Right hindlimb (tissue), 1 donor: ENCODE results near the gene AGXT2.
"Not testable (repeated sequence)": the region's sequence is repeated elsewhere in the genome, so short reads cannot be mapped to it uniquely, and the experiment has no call there.

Experiments used
- DNase-seq: peaks from one replicate; pipeline ENCODE4 v3.0.0-alpha.2; 2018

Gene AGXT2

DNA sequence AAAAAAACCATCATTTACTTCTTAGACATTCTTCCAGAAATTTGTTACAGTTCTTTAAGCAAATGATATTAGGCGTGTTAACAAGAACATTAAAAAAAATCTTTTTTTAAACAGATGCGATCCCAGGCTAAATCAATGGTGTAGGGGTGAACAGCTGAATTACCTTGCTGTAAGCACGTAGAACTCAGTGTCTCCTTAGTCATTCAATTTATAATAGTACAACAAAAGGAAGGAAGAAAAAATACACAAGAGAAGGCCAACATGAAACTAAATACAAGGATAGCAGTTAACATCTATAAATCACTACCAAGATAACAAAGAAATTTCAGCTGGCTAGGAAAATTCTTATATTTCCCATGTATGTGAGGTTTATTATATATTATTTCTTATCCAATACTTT, 35.4 kb downstream of the AGXT2 start:
- DNase-seq: no peak

DNA sequence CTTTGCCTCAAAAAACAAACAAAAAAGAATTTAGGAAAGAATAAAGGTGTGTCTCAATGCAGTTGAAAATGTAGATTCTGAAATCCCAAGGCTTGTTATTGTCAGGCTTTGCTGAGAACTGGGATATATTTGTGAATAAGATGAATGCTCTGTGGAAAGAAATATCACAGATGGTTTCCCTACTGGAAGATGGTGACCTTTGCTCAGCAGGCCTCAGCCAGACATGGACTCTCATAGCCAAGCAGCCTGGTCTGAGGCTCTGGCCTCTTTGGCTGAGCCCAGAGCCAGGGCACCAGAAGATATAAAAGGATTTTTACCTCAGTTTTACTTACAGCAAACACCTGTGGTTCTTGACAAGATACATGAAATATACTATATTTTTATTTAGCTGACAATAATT, 37.1 kb downstream of the AGXT2 start:
- no peak for DNase-seq

DNA sequence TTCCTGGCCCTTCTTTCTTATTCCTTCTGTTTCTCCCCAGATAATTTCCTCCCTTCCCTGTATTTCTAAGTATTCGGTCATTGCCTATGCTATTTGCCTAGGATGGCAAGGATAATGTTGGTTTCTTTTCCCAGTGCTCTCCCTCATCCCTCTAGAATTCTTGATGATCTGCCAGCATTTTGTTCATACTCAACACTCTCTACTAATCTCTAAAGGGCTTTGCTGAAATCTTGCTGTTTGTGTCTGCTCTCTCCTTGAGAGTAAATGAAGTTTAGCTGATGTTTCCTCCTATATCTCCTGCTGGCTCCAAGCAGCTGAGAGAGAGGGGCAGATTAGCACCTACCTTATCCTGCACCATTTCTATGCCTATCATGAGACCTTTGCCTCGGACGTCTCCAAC, 38.1 kb downstream of the AGXT2 start:
- no peak for DNase-seq

- DNase-seq: no peak
Observed at GRCh38 chr5:35009019-35009418, 38.7 kb downstream of the AGXT2 start.

DNA sequence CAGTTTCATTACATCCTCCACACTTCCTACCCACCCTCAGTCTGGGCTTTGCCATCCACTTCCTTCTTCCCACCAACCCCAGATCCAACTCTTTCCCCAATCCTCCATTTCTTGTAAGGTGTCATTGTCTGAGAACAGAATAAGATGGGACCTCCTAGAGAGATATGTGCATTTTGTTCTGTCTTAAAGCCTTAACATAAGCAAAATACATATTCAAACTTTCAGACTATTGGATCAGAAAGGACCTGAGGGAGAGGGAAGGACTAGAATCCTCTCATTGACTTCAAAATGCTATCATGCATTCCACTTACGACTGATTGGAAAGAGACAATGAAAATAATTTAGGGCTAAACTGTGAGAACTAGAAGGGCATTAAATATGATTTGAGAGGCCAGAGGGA, 43.0 kb downstream of the AGXT2 start:
- DNase-seq: no peak

DNA sequence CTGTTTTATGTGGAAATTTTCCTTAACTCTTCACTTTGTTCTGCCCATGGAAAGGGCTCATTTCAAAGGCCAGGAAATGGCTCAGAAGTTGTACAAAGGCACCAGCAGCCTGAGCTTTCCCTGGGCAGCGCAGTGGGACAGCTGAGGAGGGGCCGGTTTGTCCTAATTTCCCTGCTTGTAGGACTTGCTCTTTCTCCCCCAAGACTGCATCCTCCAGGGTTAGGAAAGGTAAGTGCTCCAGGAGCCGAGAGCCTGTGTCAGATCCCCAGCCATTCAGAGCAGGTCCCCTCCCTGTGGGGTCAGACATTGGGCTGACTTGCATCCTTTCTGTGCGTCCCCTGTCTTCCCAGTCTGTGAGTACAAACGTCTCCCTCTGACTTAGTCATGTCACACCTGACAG, 43.5 kb downstream of the AGXT2 start:
- no peak for DNase-seq

GRCh38 chr5:35003018-35003957, 44.5 kb downstream of the AGXT2 start:
- DNase-seq: peak; percentile 54

DNA sequence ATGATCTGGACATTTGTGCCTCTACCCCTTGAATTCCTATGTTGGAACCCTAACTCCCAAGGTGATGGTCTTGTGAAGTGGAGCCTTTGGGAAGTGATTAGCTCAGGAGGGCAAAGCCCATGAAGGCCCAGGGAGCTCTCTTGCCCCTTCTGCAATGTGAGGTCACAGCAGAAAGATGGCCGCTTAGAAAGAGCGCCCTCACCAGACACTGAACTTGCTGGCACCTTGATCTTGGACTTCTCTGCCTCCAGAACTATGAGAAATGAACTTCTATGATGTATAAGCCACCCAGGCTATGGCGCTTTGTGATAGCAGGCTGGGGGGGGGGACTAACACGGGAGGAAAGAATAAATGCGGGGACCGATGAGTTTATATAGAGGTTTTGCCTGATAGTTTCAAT, 45.3 kb downstream of the AGXT2 start:
- DNase-seq: no peak

- no peak for DNase-seq
Observed at GRCh38 chr5:35001842-35002241, 45.9 kb downstream of the AGXT2 start.

GRCh38 chr5:34998058-34998789, 49.5 kb downstream of the AGXT2 start:
- DNase-seq: peak; percentile 28

GRCh38 chr5:34996261-34996660, 51.5 kb downstream of the AGXT2 start:
- no peak for DNase-seq

DNA sequence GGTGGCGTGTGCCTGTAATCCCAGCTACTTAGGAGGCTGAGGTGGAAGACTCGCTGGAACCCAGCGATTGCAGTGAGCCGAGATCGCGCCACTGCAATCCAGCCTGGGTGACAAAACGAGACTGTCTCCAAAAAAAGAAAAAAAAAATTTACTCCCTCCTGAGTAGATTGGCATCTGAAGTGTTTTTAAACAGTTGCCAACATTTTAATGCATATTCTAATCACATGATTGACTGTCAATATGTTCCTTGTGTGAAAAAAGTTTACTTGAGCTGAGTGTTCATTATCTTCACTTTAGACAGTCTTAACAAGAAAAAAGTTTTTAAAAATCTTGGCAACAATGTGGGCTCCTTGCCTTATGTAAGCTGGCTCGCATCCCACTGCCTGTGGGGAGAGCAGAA, 53.8 kb downstream of the AGXT2 start:
- DNase-seq: no peak

- DNase-seq: no peak
Observed at GRCh38 chr5:34991486-34992238, 56.1 kb downstream of the AGXT2 start.

DNA sequence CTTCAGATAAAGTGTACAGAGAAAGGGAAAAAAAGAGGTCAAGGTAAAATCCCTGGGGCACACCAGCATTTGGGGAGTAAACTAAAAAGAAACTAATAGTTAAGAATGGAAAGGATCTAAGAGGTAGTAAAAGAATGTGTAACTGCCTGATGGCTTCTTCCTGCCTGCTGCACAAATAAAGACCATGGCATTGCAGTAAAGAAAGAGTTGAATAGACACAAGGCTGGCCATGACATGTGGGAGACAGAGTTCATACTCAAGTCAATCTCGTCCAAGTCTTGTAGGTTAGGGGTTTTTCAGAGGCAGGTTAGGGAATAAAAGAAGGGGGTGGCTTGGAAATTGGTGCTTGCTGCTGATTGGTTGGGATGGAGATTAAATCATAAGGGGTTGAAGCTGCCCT, 60.8 kb downstream of the AGXT2 start:
- DNase-seq: no peak

DNA sequence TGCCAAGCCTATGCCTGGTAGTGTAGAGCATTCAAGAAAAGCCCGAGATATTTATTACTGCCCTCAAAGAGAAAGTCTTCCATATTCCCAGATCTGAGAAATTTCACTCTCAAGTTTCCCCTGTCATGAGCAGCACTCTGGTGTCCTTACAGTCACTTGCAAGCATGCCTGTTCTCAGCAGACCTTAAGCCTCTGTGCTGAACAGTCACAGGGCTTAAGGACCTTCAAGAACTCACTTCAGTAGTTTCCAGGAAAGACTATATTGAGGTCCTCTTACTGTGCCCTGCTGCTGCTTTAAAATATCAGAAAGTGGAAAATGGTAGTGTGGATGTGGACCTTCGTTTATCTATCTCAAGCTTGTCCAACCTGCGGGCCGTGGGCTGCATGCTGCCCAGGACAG, 64.9 kb downstream of the AGXT2 start:
- DNase-seq: no peak

DNA sequence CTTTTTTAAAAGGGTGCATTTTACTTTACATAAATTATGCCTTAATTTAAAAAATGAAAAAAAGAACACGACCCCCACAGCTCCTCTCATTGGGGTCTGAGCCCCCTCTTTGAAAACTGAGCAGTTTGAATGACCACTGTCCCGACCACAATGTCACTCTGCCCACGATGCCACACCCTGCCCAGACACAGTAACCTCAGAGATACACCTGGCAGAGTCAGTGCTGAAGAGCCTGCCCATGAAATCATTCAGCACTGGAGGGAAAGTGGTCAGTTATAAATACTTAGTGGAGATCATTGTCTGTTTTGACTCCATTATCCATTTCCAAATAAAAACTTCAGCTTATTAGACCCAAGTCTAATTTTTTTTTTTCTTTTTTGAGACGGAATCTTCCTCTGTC, 69.1 kb downstream of the AGXT2 start:
- DNase-seq: no peak

- no peak for DNase-seq
Observed at GRCh38 chr5:34977934-34978613, 69.7 kb downstream of the AGXT2 start.

DNA sequence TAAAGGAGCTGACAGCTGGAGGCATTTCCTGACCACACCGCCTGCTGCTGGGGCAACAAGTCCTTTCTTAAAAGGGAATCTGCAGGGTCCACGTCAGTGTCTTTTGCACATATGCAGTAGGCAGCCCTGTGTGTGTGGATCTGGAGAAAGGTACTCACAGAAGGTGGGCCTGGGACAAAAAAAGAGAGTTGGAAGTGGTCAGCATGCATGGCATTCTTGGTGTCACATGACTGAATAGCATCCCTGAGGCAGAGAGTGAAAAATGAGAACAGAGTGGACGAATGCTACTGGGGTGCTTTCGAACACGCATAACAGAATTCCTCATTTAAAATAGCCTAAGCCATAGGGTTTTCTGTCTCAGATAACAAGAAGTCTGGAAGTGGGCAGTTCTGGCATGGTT, 71.4 kb downstream of the AGXT2 start:
- DNase-seq: no peak

DNA sequence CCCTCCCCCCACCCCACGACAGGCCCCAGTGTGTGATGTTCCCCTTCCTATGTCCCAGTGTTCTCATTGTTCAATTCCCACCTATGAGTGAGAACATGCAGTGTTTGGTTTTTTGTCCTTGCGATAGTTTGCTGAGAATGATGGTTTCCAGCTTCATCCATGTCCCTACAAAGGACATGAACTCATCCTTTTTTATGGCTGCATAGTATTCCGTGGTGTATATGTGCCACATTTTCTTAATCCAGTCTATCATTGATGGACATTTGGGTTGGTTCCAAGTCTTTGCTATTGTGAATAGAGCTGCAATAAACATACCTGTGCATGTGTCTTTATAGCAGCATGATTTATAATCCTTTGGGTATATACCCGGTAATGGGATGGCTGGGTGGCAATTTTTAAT, 76.1 kb downstream of the AGXT2 start:
- not testable (repeated sequence) for DNase-seq

GRCh38 chr5:34970552-34970951, 77.2 kb downstream of the AGXT2 start:
- no peak for DNase-seq

DNA sequence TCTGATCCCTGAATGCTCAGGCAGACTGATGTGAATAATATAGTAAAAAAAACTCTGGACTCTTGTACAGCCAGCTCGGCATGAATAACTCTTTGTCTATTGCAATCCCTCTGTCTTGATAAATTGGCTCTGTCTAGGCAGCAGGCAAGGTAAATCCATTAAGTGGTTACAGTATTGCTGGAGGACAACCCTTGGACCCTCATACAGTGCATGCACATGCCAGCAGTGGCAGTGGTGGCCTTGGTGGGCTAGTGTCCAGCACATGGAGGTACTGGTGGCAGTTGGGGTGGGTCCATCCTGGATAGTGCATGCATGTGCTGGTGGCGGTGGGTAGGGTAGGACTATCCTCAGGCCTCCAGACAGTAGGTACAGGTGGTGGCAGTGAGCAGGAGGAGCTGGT, 79.5 kb downstream of the AGXT2 start:
- no peak for DNase-seq

DNA sequence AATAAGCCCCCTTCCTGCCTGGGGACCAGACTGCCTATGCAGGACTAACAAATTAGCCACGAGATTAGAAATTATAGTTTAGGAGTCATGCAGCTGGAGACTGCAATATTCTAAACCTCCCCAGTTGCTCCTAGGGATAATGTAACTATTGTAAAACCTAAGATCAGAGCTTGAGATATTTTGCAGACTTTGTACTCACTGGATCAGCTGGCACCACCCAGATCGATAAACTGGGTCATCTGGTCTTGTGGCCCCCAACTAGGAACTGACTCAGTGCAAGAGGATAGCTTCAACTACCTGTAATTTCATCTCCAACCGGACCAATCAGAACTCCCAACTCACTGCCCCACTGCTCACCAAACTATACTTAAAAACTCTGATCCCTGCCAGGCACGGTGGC, 80.2 kb downstream of the AGXT2 start:
- no peak for DNase-seq

DNA sequence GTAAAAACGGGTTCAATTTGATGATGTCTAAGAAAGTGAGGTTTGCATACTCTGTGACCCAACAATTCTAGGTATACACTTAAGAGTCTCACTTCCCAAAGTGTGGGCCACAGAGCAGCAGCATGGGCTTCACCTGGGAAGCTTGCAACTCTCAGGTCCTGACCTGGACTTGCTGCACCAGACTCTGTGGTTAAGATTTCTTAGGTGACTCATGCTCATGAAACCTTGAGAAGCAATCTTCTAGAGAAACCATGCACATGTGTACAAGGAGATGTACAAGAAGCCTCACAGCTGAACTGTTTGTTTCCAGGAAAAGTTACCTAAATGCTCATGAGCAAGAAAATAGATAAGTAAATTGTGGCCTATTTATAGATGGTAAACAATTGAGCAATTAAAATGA, 88.4 kb downstream of the AGXT2 start:
- no peak for DNase-seq
